ENCODE measurements around the gene CHKB. TPM values are rescaled to one million over a fixed set of nuclear protein-coding genes. Genes with fewer than 3 reads are reported as not detected.

CHKB gene, protein sequence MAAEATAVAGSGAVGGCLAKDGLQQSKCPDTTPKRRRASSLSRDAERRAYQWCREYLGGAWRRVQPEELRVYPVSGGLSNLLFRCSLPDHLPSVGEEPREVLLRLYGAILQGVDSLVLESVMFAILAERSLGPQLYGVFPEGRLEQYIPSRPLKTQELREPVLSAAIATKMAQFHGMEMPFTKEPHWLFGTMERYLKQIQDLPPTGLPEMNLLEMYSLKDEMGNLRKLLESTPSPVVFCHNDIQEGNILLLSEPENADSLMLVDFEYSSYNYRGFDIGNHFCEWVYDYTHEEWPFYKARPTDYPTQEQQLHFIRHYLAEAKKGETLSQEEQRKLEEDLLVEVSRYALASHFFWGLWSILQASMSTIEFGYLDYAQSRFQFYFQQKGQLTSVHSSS
- total RNA-seq (100 to 1,000 TPM; 178 to 196 TPM), polyA plus RNA-seq (10 to 100 TPM; 30.7 to 40.3 TPM)

DNA sequence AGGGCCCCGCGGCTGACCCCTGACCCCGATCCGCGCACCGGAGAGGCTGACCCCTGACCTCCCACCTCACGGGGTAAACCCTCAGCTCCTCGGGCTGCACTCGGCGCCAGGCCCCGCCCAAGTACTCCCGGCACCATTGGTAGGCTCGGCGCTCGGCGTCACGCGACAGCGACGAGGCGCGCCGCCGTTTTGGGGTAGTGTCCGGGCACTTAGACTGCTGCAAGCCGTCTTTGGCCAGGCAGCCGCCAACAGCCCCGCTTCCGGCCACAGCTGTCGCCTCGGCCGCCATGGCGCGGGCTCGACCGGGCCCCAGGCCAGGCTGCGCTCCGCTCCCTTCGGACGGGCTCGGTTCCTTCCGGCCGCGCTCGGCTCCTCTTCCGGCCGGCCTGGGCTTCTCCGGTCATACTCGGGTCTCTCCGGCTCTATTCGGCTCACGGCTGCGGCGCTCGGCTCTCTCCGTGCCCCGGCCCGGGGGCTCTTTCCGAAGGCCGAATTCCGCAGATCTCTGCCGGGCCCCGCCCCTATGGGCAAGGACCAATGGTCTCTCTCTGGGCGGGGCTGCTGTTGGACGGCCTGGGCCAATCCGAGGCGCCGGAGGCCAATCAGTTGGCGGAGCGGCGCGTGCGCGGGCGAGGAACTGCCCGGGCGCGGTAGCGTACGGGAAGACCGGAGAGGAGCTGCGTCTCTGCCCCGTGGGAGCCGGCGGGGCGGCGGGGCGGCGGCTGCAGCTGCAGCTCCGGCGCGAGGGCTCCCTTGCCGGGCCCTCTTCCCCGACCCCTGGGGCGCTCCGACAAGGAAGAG lies at the start of gene CHKB:
CHKB (minus strand) TSS at position 357 of the 801 bp plus-strand sequence; CDS start at position 289, 68 bp downstream.
- ChIA-PET POLR2A (ENCODE audit: partially characterized antibody) (interaction anchor here (0.6 to 7.4 kb wide), 23 partner anchors 11 to 337 kb away, joined by 3 to 65 read pairs (median 4); partner anchors contain the start of genes KLHDC7B, LMF2, NCAPH2 and PPP6R2), CTCF (ENCODE audit: partially characterized antibody) (interaction anchor here (1.2 to 2.7 kb wide), 3 partner anchors 20 to 57 kb away, joined by 3 to 6 read pairs (median 4); partner anchors contain the start of genes SCO2 and SYCE3)
- Mint-ChIP-seq H3K9me3 (no peaks in the 10 kb centered on the region), H3K27ac (peak within 1 kb of the TSS; percentile 91 to 98 (median 96)), H3K4me1 (peaks cover 8 to 39% (median 17%) of the 10 kb centered on the region in 4 donors), H3K27me3 (no peaks in the 10 kb centered on the region), H3K4me3 (peak within 1 kb of the TSS; percentile 90 to 96 (median 93)), H3K36me3 (peaks cover 0 to 16% of the 10 kb centered on the region in 2 donors)
- no peaks in the 10 kb centered on the region for H3K36me3 ChIP-seq (ENCODE audit: insufficient read depth, low read length)
- H3K4me1 ChIP-seq (ENCODE audit: insufficient read depth, low read length) = peaks cover 21% of the 10 kb centered on the region
- intact Hi-C loops (cut with micrococcal nuclease) = loop anchor here (1.0 to 5.0 kb wide), 8 partner anchors 20 to 240 kb away; partner anchors contain the start of genes ARSA, NCAPH2, PPP6R2 and SCO2
- DNase-seq = peak; percentile 98 to 99 (median 98)
- H3K27me3 ChIP-seq (ENCODE audit: insufficient read depth, low read length) = no peaks in the 10 kb centered on the region
- peak within 1 kb of the TSS; percentile 63 to 91 for H3K4me3 ChIP-seq (ENCODE audit: low read length in 2 of 2)
- H3K9me3 ChIP-seq (ENCODE audit: control insufficient read depth in 1 of 2, low read length in 2 of 2) = no peaks in the 10 kb centered on the region
- H3K27ac ChIP-seq (ENCODE audit: low read depth, low read length) = peak within 1 kb of the TSS; percentile 97

DNA sequence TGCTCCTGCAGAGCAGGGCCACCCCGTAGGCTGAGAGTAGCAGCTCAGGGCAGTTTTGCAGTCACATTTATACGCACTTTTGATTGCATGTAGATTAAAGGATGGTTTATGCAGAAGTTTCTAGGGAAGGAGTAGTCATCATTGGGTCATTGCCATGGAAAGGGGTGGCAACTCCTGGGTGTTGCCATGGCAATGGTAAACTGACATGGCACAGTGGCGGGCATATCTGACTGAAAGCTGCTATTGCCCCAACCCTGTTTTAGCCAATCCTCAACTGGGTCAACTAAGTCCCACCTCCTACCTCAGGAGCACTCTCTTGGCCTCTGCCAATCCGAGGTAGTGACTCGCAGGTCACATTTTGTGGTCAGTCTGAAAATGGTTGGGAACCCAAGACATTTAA lies 47.7 kb upstream of the CHKB start:
- POLR2A ChIA-PET (ENCODE audit: partially characterized antibody) = interaction anchor here (1.7 kb wide), 1 partner anchor 9 kb away, joined by 12 read pairs; no protein-coding TSS in a partner anchor
- peaks cover 10 to 23% (median 15%) of the 10 kb centered on the region in 4 donors for H3K4me1 Mint-ChIP-seq
- no peaks in the 10 kb centered on the region for H3K27me3 ChIP-seq (ENCODE audit: insufficient read depth, low read length)
- H3K4me1 ChIP-seq (ENCODE audit: insufficient read depth, low read length) = peaks cover 23% of the 10 kb centered on the region
- no peak for DNase-seq
- H3K9me3 Mint-ChIP-seq = no peaks in the 10 kb centered on the region
- H3K27ac Mint-ChIP-seq = peak overlapping the region in 1 of 7 donors; percentile 7
- H3K36me3 Mint-ChIP-seq = peaks cover 0 to 4% of the 10 kb centered on the region in 2 donors
- H3K27me3 Mint-ChIP-seq = no peaks in the 10 kb centered on the region
- no peak overlapping the region for H3K4me3 Mint-ChIP-seq
- no peak overlapping the region for H3K27ac ChIP-seq (ENCODE audit: low read depth, low read length)
- CTCF ChIA-PET (ENCODE audit: partially characterized antibody) = interaction anchor here (0.8 to 1.0 kb wide), 2 partner anchors 9 to 11 kb away, joined by 3 read pairs; no protein-coding TSS in a partner anchor
- intact Hi-C loops (cut with micrococcal nuclease) = no loop called here
- H3K9me3 ChIP-seq (ENCODE audit: control insufficient read depth in 1 of 2, low read length in 2 of 2) = no peaks in the 10 kb centered on the region
- peaks cover 4% of the 10 kb centered on the region for H3K36me3 ChIP-seq (ENCODE audit: insufficient read depth, low read length)
- no peak overlapping the region for H3K4me3 ChIP-seq (ENCODE audit: low read length in 2 of 2)

DNA sequence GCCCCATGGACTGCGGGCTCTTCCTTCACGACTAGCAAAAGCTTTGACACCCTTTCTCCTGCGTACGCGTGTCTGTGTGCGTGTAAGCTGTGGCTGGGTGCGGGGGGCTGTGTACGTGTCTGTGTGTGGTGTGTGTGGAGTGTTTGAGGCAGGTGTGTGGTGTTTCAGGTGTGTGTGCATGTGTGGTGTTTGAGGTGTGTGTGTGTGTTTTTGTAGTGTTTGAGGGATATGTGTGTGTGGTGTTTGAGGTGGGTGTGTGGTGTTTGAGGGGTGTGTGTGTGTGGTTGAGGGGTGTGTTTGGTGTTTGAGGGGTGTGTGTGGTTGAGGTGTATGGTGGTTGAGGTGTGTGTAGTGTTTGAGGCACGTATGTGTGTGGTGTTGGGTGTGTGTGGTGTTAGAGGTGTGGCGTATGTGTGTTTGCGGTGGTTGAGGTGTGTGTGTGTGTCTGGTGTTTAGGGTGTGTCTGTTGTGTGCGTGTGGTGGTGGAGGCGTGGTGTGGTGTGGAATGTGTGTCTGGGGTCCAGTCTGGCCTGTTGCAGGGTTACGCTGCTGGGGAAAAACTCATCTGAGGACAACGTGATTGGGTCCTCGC lies 46.0 kb upstream of the CHKB start:
- CTCF ChIA-PET (ENCODE audit: partially characterized antibody) = interaction anchor here (0.6 to 1.5 kb wide), 2 partner anchors 63 to 254 kb away, joined by 4 to 6 read pairs; no protein-coding TSS in a partner anchor
- intact Hi-C loops (cut with micrococcal nuclease) = loop anchor here (1.0 to 2.0 kb wide), 3 partner anchors 46 to 120 kb away; partner anchors contain the start of genes CHKB and NCAPH2
- peak overlapping the region; percentile 88 to 97 (median 91) for H3K27ac Mint-ChIP-seq

DNA sequence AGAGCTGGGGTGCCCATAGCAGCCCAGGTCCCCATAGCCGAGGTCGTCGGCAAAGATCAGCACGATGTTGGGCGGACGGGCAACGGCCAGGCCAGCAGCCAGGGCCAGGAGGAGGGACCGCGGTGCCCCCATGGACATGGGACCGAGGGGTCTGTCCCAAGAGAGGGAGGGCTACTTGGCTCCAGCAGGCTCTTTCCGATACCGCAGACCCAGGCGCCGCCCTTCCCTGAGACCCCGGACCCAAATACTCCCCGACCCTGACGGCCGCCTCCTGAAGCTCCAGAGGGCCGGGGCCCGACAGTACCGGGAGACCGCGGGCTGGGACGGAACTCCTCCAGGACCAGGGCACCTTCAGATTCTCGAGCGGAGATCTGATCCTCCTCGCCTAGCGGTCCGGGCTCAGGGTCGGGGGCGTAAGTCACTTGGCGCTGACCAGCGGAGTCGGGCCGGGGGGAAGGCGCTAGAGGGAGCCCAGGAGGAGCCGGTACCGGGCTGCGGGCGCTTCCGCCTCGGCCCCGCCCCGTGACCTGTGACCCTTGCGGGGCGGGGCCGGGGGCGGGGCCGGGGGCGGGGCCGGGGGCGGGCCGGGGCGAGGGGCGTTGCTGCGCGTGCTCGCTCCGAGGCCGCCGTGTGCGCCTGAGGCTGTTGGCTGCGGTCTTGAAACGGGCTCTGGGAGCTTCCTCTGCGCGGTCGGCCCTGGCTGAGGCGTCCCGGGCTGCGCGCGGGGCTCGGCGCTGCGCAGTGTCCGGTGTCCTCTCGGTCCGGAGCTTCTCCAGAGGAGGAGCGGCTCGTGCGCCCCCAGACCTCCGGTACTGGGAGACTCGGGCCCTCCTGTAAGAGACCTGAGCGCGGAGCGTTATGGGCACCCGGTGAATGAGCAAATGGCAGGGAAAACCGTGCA lies 45.2 kb upstream of the CHKB start, which contains the start of gene ARSA:
ARSA (minus strand) TSS at position 511 of the 901 bp plus-strand sequence; CDS start at position 138, 373 bp downstream.
- Mint-ChIP-seq H3K36me3 (peaks cover 0 to 5% of the 10 kb centered on the region in 2 donors), H3K4me3 (peak within 1 kb of the TSS; percentile 83 to 95 (median 90)), H3K9me3 (no peaks in the 10 kb centered on the region), H3K4me1 (peaks cover 10 to 28% (median 18%) of the 10 kb centered on the region in 4 donors), H3K27ac (peak within 1 kb of the TSS; percentile 88 to 97 (median 91)), H3K27me3 (no peaks in the 10 kb centered on the region)
- ChIA-PET CTCF (ENCODE audit: partially characterized antibody) (interaction anchor here (0.6 to 1.5 kb wide), 4 partner anchors 63 to 437 kb away, joined by 3 to 7 read pairs (median 5); partner anchors contain the start of gene SCO2), POLR2A (ENCODE audit: partially characterized antibody) (interaction anchor here (0.6 to 2.9 kb wide), 15 partner anchors 9 to 441 kb away, joined by 3 to 23 read pairs (median 5); partner anchors contain the start of genes HDAC10, LMF2, NCAPH2 and SCO2)
- peak within 1 kb of the TSS; percentile 57 to 90 for H3K4me3 ChIP-seq (ENCODE audit: low read length in 2 of 2)
- DNase-seq = peak; percentile 81 to 84 (median 81)
- peaks cover 9% of the 10 kb centered on the region for H3K36me3 ChIP-seq (ENCODE audit: insufficient read depth, low read length)
- no peaks in the 10 kb centered on the region for H3K9me3 ChIP-seq (ENCODE audit: control insufficient read depth in 1 of 2, low read length in 2 of 2)
- H3K4me1 ChIP-seq (ENCODE audit: insufficient read depth, low read length) = peaks cover 29% of the 10 kb centered on the region
- H3K27ac ChIP-seq (ENCODE audit: low read depth, low read length) = peak within 1 kb of the TSS; percentile 84
- H3K27me3 ChIP-seq (ENCODE audit: insufficient read depth, low read length) = no peaks in the 10 kb centered on the region
- intact Hi-C loops (cut with micrococcal nuclease) = loop anchor here (1.0 to 2.0 kb wide), 3 partner anchors 45 to 119 kb away; partner anchors contain the start of genes CHKB and NCAPH2

More for the DNA sequence above, 46.0 kb upstream of the CHKB start:
- POLR2A ChIA-PET (ENCODE audit: partially characterized antibody) = interaction anchor here (0.9 to 2.9 kb wide), 10 partner anchors 45 to 378 kb away, joined by 3 to 23 read pairs (median 5); partner anchors contain the start of genes HDAC10, LMF2, NCAPH2 and SCO2
- Mint-ChIP-seq H3K9me3 (no peaks in the 10 kb centered on the region), H3K36me3 (peaks cover 0 to 5% of the 10 kb centered on the region in 2 donors), H3K27me3 (no peaks in the 10 kb centered on the region), H3K4me3 (peak overlapping the region; percentile 83 to 95 (median 90)), H3K4me1 (peaks cover 10 to 23% (median 16%) of the 10 kb centered on the region in 4 donors)
- Histone ChIP-seq H3K27ac (ENCODE audit: low read depth, low read length) (peak overlapping the region; percentile 58), H3K27me3 (ENCODE audit: insufficient read depth, low read length) (no peaks in the 10 kb centered on the region), H3K4me1 (ENCODE audit: insufficient read depth, low read length) (peaks cover 23% of the 10 kb centered on the region), H3K4me3 (ENCODE audit: low read length in 2 of 2) (peak overlapping the region; percentile 57 to 89), H3K36me3 (ENCODE audit: insufficient read depth, low read length) (peaks cover 9% of the 10 kb centered on the region), H3K9me3 (ENCODE audit: control insufficient read depth in 1 of 2, low read length in 2 of 2) (no peaks in the 10 kb centered on the region)
- DNase-seq = peak in 2 of 5 donors; percentile 38 to 56

DNA sequence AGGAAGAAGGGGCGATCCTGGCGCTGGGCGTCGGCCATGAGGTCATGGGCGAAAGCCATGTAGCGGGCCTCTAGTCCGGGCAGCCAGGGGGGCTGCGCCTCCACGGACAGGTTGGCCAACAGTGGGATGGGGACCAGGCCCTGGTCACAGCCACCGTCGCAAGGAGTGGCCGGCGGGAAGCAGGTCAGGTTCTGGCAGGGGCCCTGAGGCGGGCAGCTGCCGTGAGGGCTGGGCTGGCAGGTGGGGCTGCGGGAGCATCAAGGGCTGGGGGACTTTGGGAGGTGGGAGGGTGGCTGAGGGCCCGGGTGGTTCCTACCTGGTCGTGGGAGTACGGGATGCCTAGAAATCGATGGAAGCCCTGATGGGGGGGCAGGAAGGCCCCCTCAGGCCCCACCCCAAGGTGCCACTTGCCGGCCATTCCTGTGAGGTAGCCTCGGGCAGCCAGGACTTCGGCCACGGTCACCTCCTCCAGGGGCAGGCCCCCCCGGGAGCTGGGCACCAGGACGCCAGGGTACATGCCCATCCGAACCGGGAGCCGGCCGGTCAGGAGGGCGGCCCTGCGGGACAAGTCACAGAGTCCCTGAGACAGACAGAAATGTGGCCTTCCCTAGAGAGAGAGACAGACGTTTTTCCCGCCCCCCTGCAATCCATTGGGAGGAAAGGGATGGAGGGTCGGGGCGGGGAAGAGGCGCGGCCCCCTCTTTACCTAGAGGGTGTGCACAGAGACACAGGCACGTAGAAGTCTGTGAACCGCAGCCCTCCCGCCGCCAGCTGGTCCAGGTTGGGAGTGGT lies 44.4 kb upstream of the CHKB start:
- Histone ChIP-seq H3K27me3 (ENCODE audit: insufficient read depth, low read length) (no peaks in the 10 kb centered on the region), H3K36me3 (ENCODE audit: insufficient read depth, low read length) (peaks cover 9% of the 10 kb centered on the region), H3K4me3 (ENCODE audit: low read length in 2 of 2) (peak overlapping the region in 1 of 2 donors; percentile 90), H3K9me3 (ENCODE audit: control insufficient read depth in 1 of 2, low read length in 2 of 2) (no peaks in the 10 kb centered on the region), H3K4me1 (ENCODE audit: insufficient read depth, low read length) (peaks cover 38% of the 10 kb centered on the region), H3K27ac (ENCODE audit: low read depth, low read length) (peak overlapping the region; percentile 84)
- H3K4me1 Mint-ChIP-seq = peaks cover 18 to 37% (median 25%) of the 10 kb centered on the region in 4 donors
- ChIA-PET POLR2A (ENCODE audit: partially characterized antibody) (interaction anchor here (0.8 to 2.9 kb wide), 8 partner anchors 8 to 440 kb away, joined by 3 to 23 read pairs (median 4); partner anchors contain the start of genes SCO2, TUBGCP6 and TYMP), CTCF (ENCODE audit: partially characterized antibody) (interaction anchor here (0.9 to 1.5 kb wide), 3 partner anchors 64 to 436 kb away, joined by 3 to 7 read pairs (median 4); partner anchors contain the start of gene SCO2)
- H3K27me3 Mint-ChIP-seq = no peaks in the 10 kb centered on the region
- intact Hi-C loops (cut with micrococcal nuclease) = no loop called here
- peaks cover 0 to 8% of the 10 kb centered on the region in 2 donors for H3K36me3 Mint-ChIP-seq
- peak overlapping the region in 6 of 7 donors; percentile 57 to 92 (median 88) for H3K27ac Mint-ChIP-seq
- DNase-seq = peak in 1 of 5 donors; percentile 47
- H3K9me3 Mint-ChIP-seq = no peaks in the 10 kb centered on the region
- H3K4me3 Mint-ChIP-seq = peak overlapping the region; percentile 80 to 90 (median 82)

All from CD4-positive, alpha-beta memory T cell (primary cell).